IMR-90 (cell line): ENCODE results near the gene TMEM209.

Experiments used
- NFE2L2 ChIP-seq: fragments of 150-350 bp; IDR thresholded peaks from 2 replicates; pipeline ENCODE4 v1.6.1; 2016; ENCODE audit warnings: low read depth, mild to moderate bottlenecking, low read length
- POLR2A ChIP-seq: IDR thresholded peaks from 2 replicates; pipeline ENCODE4 v1.6.1; 2012; ENCODE audit warnings: mild to moderate bottlenecking, low read depth, low read length
- TF ChIP-seq, protein P1 (sequence below): conservative IDR thresholded peaks from 2 replicates; pipeline ENCODE4 v1.5.1; 2012; ENCODE audit warnings: mild to moderate bottlenecking, low read depth, low read length, improper control_type of control experiment

DNA sequence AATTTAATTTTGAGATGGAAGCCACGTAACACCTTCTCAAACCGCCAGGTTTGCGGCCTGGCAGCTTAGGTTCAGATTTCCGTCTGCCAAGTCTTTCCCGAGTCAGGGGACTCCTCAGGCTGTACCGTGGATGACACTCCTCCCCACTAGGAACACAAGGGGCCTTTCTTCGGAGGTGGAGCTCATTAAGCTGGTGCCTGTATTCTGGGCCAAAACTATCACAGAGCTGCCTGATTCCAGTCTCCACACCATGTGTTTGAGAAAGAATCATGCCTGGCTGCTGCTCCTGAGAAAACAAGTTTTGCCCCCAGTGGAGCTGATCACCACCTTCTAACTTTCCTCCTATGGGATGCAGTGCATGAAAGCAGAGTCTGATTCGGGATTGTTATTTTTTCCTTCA lies 44.8 kb downstream of the TMEM209 start:
- no peak for TF ChIP-seq POLR2A
- TF ChIP-seq, protein P1, sequence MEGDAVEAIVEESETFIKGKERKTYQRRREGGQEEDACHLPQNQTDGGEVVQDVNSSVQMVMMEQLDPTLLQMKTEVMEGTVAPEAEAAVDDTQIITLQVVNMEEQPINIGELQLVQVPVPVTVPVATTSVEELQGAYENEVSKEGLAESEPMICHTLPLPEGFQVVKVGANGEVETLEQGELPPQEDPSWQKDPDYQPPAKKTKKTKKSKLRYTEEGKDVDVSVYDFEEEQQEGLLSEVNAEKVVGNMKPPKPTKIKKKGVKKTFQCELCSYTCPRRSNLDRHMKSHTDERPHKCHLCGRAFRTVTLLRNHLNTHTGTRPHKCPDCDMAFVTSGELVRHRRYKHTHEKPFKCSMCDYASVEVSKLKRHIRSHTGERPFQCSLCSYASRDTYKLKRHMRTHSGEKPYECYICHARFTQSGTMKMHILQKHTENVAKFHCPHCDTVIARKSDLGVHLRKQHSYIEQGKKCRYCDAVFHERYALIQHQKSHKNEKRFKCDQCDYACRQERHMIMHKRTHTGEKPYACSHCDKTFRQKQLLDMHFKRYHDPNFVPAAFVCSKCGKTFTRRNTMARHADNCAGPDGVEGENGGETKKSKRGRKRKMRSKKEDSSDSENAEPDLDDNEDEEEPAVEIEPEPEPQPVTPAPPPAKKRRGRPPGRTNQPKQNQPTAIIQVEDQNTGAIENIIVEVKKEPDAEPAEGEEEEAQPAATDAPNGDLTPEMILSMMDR, result no peak
- no peak for TF ChIP-seq NFE2L2
